Activated T-cell treated with anti-CD3 and anti-CD28 coated beads, Interleukin-2, amount 50 U/mL, for 4 hours (primary cell): ENCODE results near the gene ELMO1. TPM values are rescaled to one million over a fixed set of nuclear protein-coding genes. Genes with fewer than 3 reads are reported as not detected.
A peak's percentile ranks its signal among the peaks of the same experiment; 100 is the strongest.

Source experiments
- ATAC-seq, 2 donors: fragments of 200-7000 bp; cut with Tn5 transposase; one replicate each; pipeline ENCODE4 v1.10.0; 2021
- DNase-seq: peaks from one replicate; pipeline ENCODE4 v3.0.0-alpha.2; 2020
- H3K27me3 Mint-ChIP-seq: one replicate; pipeline ENCODE4 v1.8.0; 2021; ENCODE audit warnings: low read depth, mixed read lengths
- H3K36me3 Mint-ChIP-seq: one replicate; pipeline ENCODE4 v1.8.0; 2022; ENCODE audit warnings: mixed read lengths; ENCODE audit not compliant: insufficient read depth
- H3K4me1 Mint-ChIP-seq: one replicate; pipeline ENCODE4 v1.8.0; 2021; ENCODE audit warnings: low read depth, mixed read lengths
- H3K4me3 Mint-ChIP-seq: one replicate; pipeline ENCODE4 v1.8.0; 2021; ENCODE audit warnings: mild to moderate bottlenecking, moderate library complexity, mixed read lengths
- H3K9me3 Mint-ChIP-seq: one replicate; pipeline ENCODE4 v1.8.0; 2021; ENCODE audit warnings: mixed read lengths
- total RNA-seq, 3 donors: library from RNA; stranded (reverse); gene quantifications; one replicate each; pipeline ENCODE4 v1.2.1, GENCODE V29; 2021

The ELMO1 gene
- total RNA-seq, 3 donors from 2014 or later: 117 to 137 (median 118) TPM

GRCh38 chr7:37218956-37219355, 229.7 kb downstream of the ELMO1 start:
- no peak for DNase-seq
- Mint-ChIP-seq H3K4me3 (no peak overlapping the region), H3K27me3 (no peaks in the 10 kb centered on the region), H3K4me1 (no peaks in the 10 kb centered on the region), H3K36me3 (peaks cover 43% of the 10 kb centered on the region), H3K9me3 (no peaks in the 10 kb centered on the region)
- ATAC-seq: no peak

- Mint-ChIP-seq H3K36me3 (peaks cover 41% of the 10 kb centered on the region), H3K4me3 (no peak overlapping the region)
Measured at GRCh38 chr7:37216923-37217322, 231.7 kb downstream of the ELMO1 start.

GRCh38 chr7:37216156-37216852, 232.4 kb downstream of the ELMO1 start:
- Mint-ChIP-seq H3K4me1 (no peaks in the 10 kb centered on the region), H3K27me3 (no peaks in the 10 kb centered on the region), H3K36me3 (peaks cover 45% of the 10 kb centered on the region), H3K9me3 (no peaks in the 10 kb centered on the region), H3K4me3 (no peak overlapping the region)
- no peak for DNase-seq
- ATAC-seq: no peak

More at GRCh38 chr7:37216923-37217322, 231.7 kb downstream of the ELMO1 start:
- H3K9me3 Mint-ChIP-seq: no peaks in the 10 kb centered on the region
- ATAC-seq: no peak
- no peaks in the 10 kb centered on the region for H3K27me3 Mint-ChIP-seq
- no peak for DNase-seq
- H3K4me1 Mint-ChIP-seq: no peaks in the 10 kb centered on the region

- no peaks in the 10 kb centered on the region for H3K9me3 Mint-ChIP-seq
- DNase-seq (no peak), ATAC-seq (no peak)
- H3K4me3 Mint-ChIP-seq: no peak overlapping the region
- H3K36me3 Mint-ChIP-seq: peaks cover 43% of the 10 kb centered on the region
- no peaks in the 10 kb centered on the region for H3K27me3 Mint-ChIP-seq
- H3K4me1 Mint-ChIP-seq: no peaks in the 10 kb centered on the region
Measured at GRCh38 chr7:37215290-37215923, 233.3 kb downstream of the ELMO1 start.

GRCh38 chr7:37212556-37212955, 236.1 kb downstream of the ELMO1 start:
- H3K9me3 Mint-ChIP-seq: no peaks in the 10 kb centered on the region
- H3K27me3 Mint-ChIP-seq: no peaks in the 10 kb centered on the region
- ATAC-seq: no peak
- H3K4me3 Mint-ChIP-seq: no peak overlapping the region
- peaks cover 50% of the 10 kb centered on the region for H3K36me3 Mint-ChIP-seq
- H3K4me1 Mint-ChIP-seq: no peaks in the 10 kb centered on the region
- no peak for DNase-seq

GRCh38 chr7:37212051-37212450, 236.6 kb downstream of the ELMO1 start:
- Mint-ChIP-seq H3K4me1 (no peaks in the 10 kb centered on the region), H3K27me3 (no peaks in the 10 kb centered on the region), H3K4me3 (no peak overlapping the region), H3K9me3 (no peaks in the 10 kb centered on the region), H3K36me3 (peaks cover 46% of the 10 kb centered on the region)
- ATAC-seq: no peak
- DNase-seq: no peak

- no peak for DNase-seq
- H3K9me3 Mint-ChIP-seq: no peaks in the 10 kb centered on the region
- H3K36me3 Mint-ChIP-seq: peaks cover 44% of the 10 kb centered on the region
- no peak for ATAC-seq
- no peaks in the 10 kb centered on the region for H3K4me1 Mint-ChIP-seq
- H3K27me3 Mint-ChIP-seq: no peaks in the 10 kb centered on the region
- no peak overlapping the region for H3K4me3 Mint-ChIP-seq
Measured at GRCh38 chr7:37211097-37211880, 237.4 kb downstream of the ELMO1 start.

GRCh38 chr7:37209195-37209594, 239.5 kb downstream of the ELMO1 start:
- H3K36me3 Mint-ChIP-seq: peaks cover 52% of the 10 kb centered on the region
- H3K9me3 Mint-ChIP-seq: no peaks in the 10 kb centered on the region
- ATAC-seq (no peak), DNase-seq (no peak)
- H3K4me1 Mint-ChIP-seq: no peaks in the 10 kb centered on the region
- H3K27me3 Mint-ChIP-seq: no peaks in the 10 kb centered on the region
- H3K4me3 Mint-ChIP-seq: no peak overlapping the region

- DNase-seq (peak; percentile 16), ATAC-seq (peak in 1 of 2 donors; percentile 52)
- Mint-ChIP-seq H3K4me3 (no peak overlapping the region), H3K4me1 (no peaks in the 10 kb centered on the region), H3K36me3 (peaks cover 56% of the 10 kb centered on the region), H3K9me3 (no peaks in the 10 kb centered on the region), H3K27me3 (no peaks in the 10 kb centered on the region)
Measured at GRCh38 chr7:37208528-37208927, 240.1 kb downstream of the ELMO1 start.

GRCh38 chr7:37206192-37206591, 242.5 kb downstream of the ELMO1 start:
- ATAC-seq: no peak
- DNase-seq: no peak
- Mint-ChIP-seq H3K36me3 (peaks cover 41% of the 10 kb centered on the region), H3K27me3 (no peaks in the 10 kb centered on the region), H3K4me3 (no peak overlapping the region), H3K4me1 (no peaks in the 10 kb centered on the region), H3K9me3 (no peaks in the 10 kb centered on the region)

GRCh38 chr7:37205451-37205850, 243.2 kb downstream of the ELMO1 start:
- Mint-ChIP-seq H3K4me3 (no peak overlapping the region), H3K27me3 (no peaks in the 10 kb centered on the region), H3K4me1 (no peaks in the 10 kb centered on the region), H3K9me3 (no peaks in the 10 kb centered on the region), H3K36me3 (peaks cover 34% of the 10 kb centered on the region)
- DNase-seq: no peak
- ATAC-seq: no peak

GRCh38 chr7:37201876-37202198, 246.8 kb downstream of the ELMO1 start:
- Mint-ChIP-seq H3K4me1 (peaks cover 1% of the 10 kb centered on the region), H3K4me3 (no peak overlapping the region), H3K9me3 (no peaks in the 10 kb centered on the region), H3K27me3 (no peaks in the 10 kb centered on the region), H3K36me3 (peaks cover 36% of the 10 kb centered on the region)
- no peak for DNase-seq
- no peak for ATAC-seq

- no peak overlapping the region for H3K4me3 Mint-ChIP-seq
- peaks cover 36% of the 10 kb centered on the region for H3K36me3 Mint-ChIP-seq
Measured at GRCh38 chr7:37201003-37201875, 247.4 kb downstream of the ELMO1 start.

GRCh38 chr7:37198906-37199485, 249.7 kb downstream of the ELMO1 start:
- DNase-seq (peak; percentile 70), ATAC-seq (peak; percentile 58 to 74)
- H3K9me3 Mint-ChIP-seq: no peaks in the 10 kb centered on the region
- H3K27me3 Mint-ChIP-seq: no peaks in the 10 kb centered on the region
- peaks cover 35% of the 10 kb centered on the region for H3K36me3 Mint-ChIP-seq
- no peak overlapping the region for H3K4me3 Mint-ChIP-seq
- H3K4me1 Mint-ChIP-seq: peaks cover 4% of the 10 kb centered on the region

More at GRCh38 chr7:37201003-37201875, 247.4 kb downstream of the ELMO1 start:
- DNase-seq: peak; percentile 39
- Mint-ChIP-seq H3K9me3 (no peaks in the 10 kb centered on the region), H3K27me3 (no peaks in the 10 kb centered on the region), H3K4me1 (peaks cover 1% of the 10 kb centered on the region)
- peak; percentile 41 to 51 for ATAC-seq
